ENCODE results near the gene RPTOR.
"Not testable (repeated sequence)": the region's sequence is repeated elsewhere in the genome, so short reads cannot be mapped to it uniquely, and the experiment has no call there.

Gene RPTOR

GRCh38 chr17:80529904-80530292 lies 14.7 kb upstream of the RPTOR start:
- DNase-seq (ENCODE audit: low spot score) = no peak
- Histone ChIP-seq H3K4me3 (no peak overlapping the region), H3K27ac (no peak overlapping the region)
- TF ChIP-seq CTCF (IDR thresholded peaks at IDR 0.05) = no peak

GRCh38 chr17:80531400-80531799 lies 13.2 kb upstream of the RPTOR start:
- Histone ChIP-seq H3K4me3 (no peak overlapping the region), H3K27ac (no peak overlapping the region)
- no peak for TF ChIP-seq CTCF (IDR thresholded peaks at IDR 0.05)
- no peak for DNase-seq (ENCODE audit: low spot score)

- not testable (repeated sequence) for DNase-seq (ENCODE audit: low spot score); H3K4me3 ChIP-seq; H3K27ac ChIP-seq
Measured at GRCh38 chr17:80537386-80537785, 7.3 kb upstream of the RPTOR start.

GRCh38 chr17:80538484-80538883 lies 6.2 kb upstream of the RPTOR start:
- H3K4me3 ChIP-seq = no peak overlapping the region
- H3K27ac ChIP-seq = no peak overlapping the region
- DNase-seq (ENCODE audit: low spot score) = no peak
- no peak for TF ChIP-seq CTCF (IDR thresholded peaks at IDR 0.05)

GRCh38 chr17:80539022-80539641 lies 5.5 kb upstream of the RPTOR start:
- no peak overlapping the region for H3K4me3 ChIP-seq
- no peak overlapping the region for H3K27ac ChIP-seq
- no peak for TF ChIP-seq CTCF (IDR thresholded peaks at IDR 0.05)
- no peak for DNase-seq (ENCODE audit: low spot score)

- DNase-seq (ENCODE audit: low spot score) = no peak
- peak overlapping the region; percentile 82 for H3K4me3 ChIP-seq
- no peak for TF ChIP-seq CTCF (IDR thresholded peaks at IDR 0.05)
- H3K27ac ChIP-seq = no peak overlapping the region
Measured at GRCh38 chr17:80545499-80545826, 825 bp downstream of the RPTOR start.

GRCh38 chr17:80546267-80546666 lies 1.6 kb downstream of the RPTOR start:
- Histone ChIP-seq H3K27ac (no peak overlapping the region), H3K4me3 (peak overlapping the region; percentile 82)
- TF ChIP-seq CTCF (IDR thresholded peaks at IDR 0.05) = no peak
- no peak for DNase-seq (ENCODE audit: low spot score)

GRCh38 chr17:80552523-80552922 lies 7.9 kb downstream of the RPTOR start:
- TF ChIP-seq CTCF (IDR thresholded peaks at IDR 0.05) = no peak
- no peak overlapping the region for H3K27ac ChIP-seq
- no peak for DNase-seq (ENCODE audit: low spot score)
- no peak overlapping the region for H3K4me3 ChIP-seq

Measured in coronary artery (tissue), 2 donors.